Amniotic stem cell (primary cell): ENCODE measurements around the gene SLC29A3.
"Not testable (repeated sequence)": the region's sequence is repeated elsewhere in the genome, so short reads cannot be mapped to it uniquely, and the experiment has no call there.

Experiments
- DNase-seq: peaks from one replicate; lab custom pipeline; 2025; lab: John Stamatoyannopoulos, UW

The SLC29A3 gene

GRCh38 chr10:71319042-71319799 is at the start of gene SLC29A3:
SLC29A3 (plus strand) TSS chr10:71319259; CDS start chr10:71319310, 51 bp downstream.
- peak; percentile 63 for DNase-seq

GRCh38 chr10:71269301-71270288 is 49.5 kb upstream of the SLC29A3 start:
- no peak for DNase-seq

- peak; percentile 58 for DNase-seq
These were observed 48.5 kb upstream of the SLC29A3 start for GRCh38 chr10:71270301-71271220.

GRCh38 chr10:71271662-71272055 is 47.4 kb upstream of the SLC29A3 start:
- DNase-seq, result no peak

GRCh38 chr10:71272056-71272771 is 46.8 kb upstream of the SLC29A3 start:
- no peak for DNase-seq

- DNase-seq, result not testable (repeated sequence)
These were observed 46.1 kb upstream of the SLC29A3 start for GRCh38 chr10:71272974-71273373.

- no peak for DNase-seq
These were observed 45.6 kb upstream of the SLC29A3 start for GRCh38 chr10:71273506-71273905.

- no peak for DNase-seq
These were observed 43.9 kb upstream of the SLC29A3 start for GRCh38 chr10:71274901-71275796.

- DNase-seq, result no peak
These were observed 42.2 kb upstream of the SLC29A3 start for GRCh38 chr10:71276873-71277272.

GRCh38 chr10:71277914-71278665 is 41.0 kb upstream of the SLC29A3 start:
- no peak for DNase-seq

GRCh38 chr10:71278691-71279588 is 40.1 kb upstream of the SLC29A3 start:
- DNase-seq, result no peak

GRCh38 chr10:71279590-71280170 is 39.4 kb upstream of the SLC29A3 start:
- DNase-seq, result no peak

- DNase-seq, result no peak
These were observed 38.8 kb upstream of the SLC29A3 start for GRCh38 chr10:71280216-71280615.

- DNase-seq, result no peak
These were observed 38.2 kb upstream of the SLC29A3 start for GRCh38 chr10:71280825-71281224.

GRCh38 chr10:71281646-71282322 is 37.3 kb upstream of the SLC29A3 start:
- no peak for DNase-seq

GRCh38 chr10:71282323-71282680 is 36.8 kb upstream of the SLC29A3 start:
- DNase-seq, result no peak

- DNase-seq, result no peak
These were observed 35.6 kb upstream of the SLC29A3 start for GRCh38 chr10:71283410-71283809.
